GM21619 (cell line): ENCODE data around the gene MPP1.
A peak's percentile ranks its signal among the peaks of the same experiment; 100 is the strongest.
"Not testable (repeated sequence)": the region's sequence is repeated elsewhere in the genome, so short reads cannot be mapped to it uniquely, and the experiment has no call there.

Experiments
- ATAC-seq: cut with Tn5 transposase; IDR thresholded peaks from one replicate; pipeline ENCODE4 v1.9.1; 2021; ENCODE audit not compliant: unreplicated experiment

Gene MPP1

GRCh38 chrX:154804957-154805695, at the start of gene MPP1:
Gene MPP1 (minus strand): TSS chrX:154805485. CDS start chrX:154805373, 112 bp downstream.
- ATAC-seq: peak; percentile 93

GRCh38 chrX:154850957-154851611, 45.8 kb upstream of the MPP1 start:
- ATAC-seq: no peak

- ATAC-seq: no peak
Measured at GRCh38 chrX:154840856-154841255, 35.6 kb upstream of the MPP1 start.

- no peak for ATAC-seq
Measured at GRCh38 chrX:154836163-154836562, 30.9 kb upstream of the MPP1 start.

- ATAC-seq: no peak
Measured at GRCh38 chrX:154834562-154834961, 29.3 kb upstream of the MPP1 start, which contains the start of gene SMIM9. Gene SMIM9 (minus strand): TSS chrX:154834662. CDS start chrX:154830856, 3,806 bp downstream.

GRCh38 chrX:154833746-154834274, 28.5 kb upstream of the MPP1 start:
- no peak for ATAC-seq

- no peak for ATAC-seq
Measured at GRCh38 chrX:154829926-154830442, 24.7 kb upstream of the MPP1 start.

GRCh38 chrX:154829134-154829533, 23.8 kb upstream of the MPP1 start:
- no peak for ATAC-seq

GRCh38 chrX:154828016-154828408, 22.7 kb upstream of the MPP1 start:
- ATAC-seq: no peak

GRCh38 chrX:154827194-154828015, 22.1 kb upstream of the MPP1 start:
- ATAC-seq: peak; percentile 93

GRCh38 chrX:154825586-154825985, 20.3 kb upstream of the MPP1 start:
- ATAC-seq: not testable (repeated sequence)

GRCh38 chrX:154824638-154825037, 19.4 kb upstream of the MPP1 start:
- no peak for ATAC-seq

GRCh38 chrX:154822029-154822428, 16.7 kb upstream of the MPP1 start:
- ATAC-seq: no peak

- no peak for ATAC-seq
Measured at GRCh38 chrX:154821523-154821922, 16.2 kb upstream of the MPP1 start.

GRCh38 chrX:154819771-154820341, 14.6 kb upstream of the MPP1 start:
- peak; percentile 80 for ATAC-seq

GRCh38 chrX:154818916-154819770, 13.9 kb upstream of the MPP1 start:
- ATAC-seq: peak; percentile 28

- not testable (repeated sequence) for ATAC-seq
Measured at GRCh38 chrX:154817048-154817618, 11.8 kb upstream of the MPP1 start.

- not testable (repeated sequence) for ATAC-seq
Measured at GRCh38 chrX:154816326-154816898, 11.1 kb upstream of the MPP1 start.

- no peak for ATAC-seq
Measured at GRCh38 chrX:154815274-154815818, 10.1 kb upstream of the MPP1 start.
